ENCODE results near the gene ARID1B. TPM values are rescaled to one million over a fixed set of nuclear protein-coding genes. Genes with fewer than 3 reads are reported as not detected.
A peak's percentile ranks its signal among the peaks of the same experiment; 100 is the strongest.

Gene ARID1B
- total and polyA plus RNA-seq, 9 donors, result 44.2 to 72.5 (median 63.5) TPM

GRCh38 chr6:157054531-157054979 lies 277.4 kb downstream of the ARID1B start:
- Histone ChIP-seq H3K27ac (ENCODE audit: low read length) (no peak overlapping the region), H3K27me3 (ENCODE audit: control insufficient read depth, insufficient read depth, low read length) (no peaks in the 10 kb centered on the region), H3K9me3 (replicated peaks; ENCODE audit: control insufficient read depth, low read depth, low read length) (peaks cover 6% of the 10 kb centered on the region), H3K4me1 (ENCODE audit: control insufficient read depth, insufficient read depth, low read length) (peaks cover 5% of the 10 kb centered on the region), H3K4me3 (ENCODE audit: low read length) (no peak overlapping the region), H3K36me3 (ENCODE audit: control insufficient read depth, insufficient read depth, low read length) (no peaks in the 10 kb centered on the region)
- DNase-seq, result no peak
- WGBS (ENCODE audit: insufficient coverage), result no CpG with 5 or more reads among the region's 4 CpGs

DNA sequence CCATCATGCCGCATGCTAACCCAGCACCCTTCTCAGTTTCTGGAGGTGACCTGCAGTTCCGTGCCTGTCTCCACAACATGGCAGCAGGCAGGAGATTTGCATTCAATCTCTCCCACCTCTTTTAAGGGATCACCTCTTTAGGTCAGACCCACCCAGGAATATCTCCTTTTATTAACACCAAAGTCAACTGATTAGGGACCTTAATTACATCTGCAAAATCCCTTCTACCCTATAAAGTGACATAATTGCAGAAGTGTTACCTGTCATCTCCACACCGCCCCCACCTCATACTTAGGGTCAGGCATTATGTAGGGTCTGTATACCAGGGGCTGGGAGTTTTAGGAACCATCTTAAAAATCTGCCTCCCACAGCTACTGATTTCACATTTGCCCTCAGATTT lies 278.7 kb downstream of the ARID1B start:
- no peaks in the 10 kb centered on the region for H3K36me3 ChIP-seq (ENCODE audit: control insufficient read depth, insufficient read depth, low read length)
- H3K27ac ChIP-seq (ENCODE audit: low read length), result no peak overlapping the region
- no peak for DNase-seq
- H3K4me3 ChIP-seq (ENCODE audit: low read length), result no peak overlapping the region
- H3K4me1 ChIP-seq (ENCODE audit: control insufficient read depth, insufficient read depth, low read length), result peaks cover 4% of the 10 kb centered on the region
- peaks cover 6% of the 10 kb centered on the region for H3K9me3 ChIP-seq (replicated peaks; ENCODE audit: control insufficient read depth, low read depth, low read length)
- H3K27me3 ChIP-seq (ENCODE audit: control insufficient read depth, insufficient read depth, low read length), result no peaks in the 10 kb centered on the region
- 100% methylated on average over 1 of the region's 3 CpGs for WGBS (ENCODE audit: insufficient coverage)

GRCh38 chr6:157056275-157056674 lies 279.1 kb downstream of the ARID1B start:
- Histone ChIP-seq H3K4me1 (ENCODE audit: control insufficient read depth, insufficient read depth, low read length) (peaks cover 2% of the 10 kb centered on the region), H3K27ac (ENCODE audit: low read length) (no peak overlapping the region), H3K9me3 (replicated peaks; ENCODE audit: control insufficient read depth, low read depth, low read length) (peaks cover 6% of the 10 kb centered on the region), H3K4me3 (ENCODE audit: low read length) (no peak overlapping the region), H3K27me3 (ENCODE audit: control insufficient read depth, insufficient read depth, low read length) (no peaks in the 10 kb centered on the region), H3K36me3 (ENCODE audit: control insufficient read depth, insufficient read depth, low read length) (no peaks in the 10 kb centered on the region)
- no CpG with 5 or more reads among the region's 1 CpG for WGBS (ENCODE audit: insufficient coverage)
- peak; percentile 33 for DNase-seq

- peaks cover 6% of the 10 kb centered on the region for H3K9me3 ChIP-seq (replicated peaks; ENCODE audit: control insufficient read depth, low read depth, low read length)
- WGBS (ENCODE audit: insufficient coverage), result 93% methylated on average over 9 of the region's 9 CpGs
- H3K4me1 ChIP-seq (ENCODE audit: control insufficient read depth, insufficient read depth, low read length), result peaks cover 2% of the 10 kb centered on the region
- H3K36me3 ChIP-seq (ENCODE audit: control insufficient read depth, insufficient read depth, low read length), result no peaks in the 10 kb centered on the region
- no peak for DNase-seq
- no peak overlapping the region for H3K27ac ChIP-seq (ENCODE audit: low read length)
- no peaks in the 10 kb centered on the region for H3K27me3 ChIP-seq (ENCODE audit: control insufficient read depth, insufficient read depth, low read length)
- H3K4me3 ChIP-seq (ENCODE audit: low read length), result no peak overlapping the region
Measured at GRCh38 chr6:157058574-157058973, 281.4 kb downstream of the ARID1B start.

DNA sequence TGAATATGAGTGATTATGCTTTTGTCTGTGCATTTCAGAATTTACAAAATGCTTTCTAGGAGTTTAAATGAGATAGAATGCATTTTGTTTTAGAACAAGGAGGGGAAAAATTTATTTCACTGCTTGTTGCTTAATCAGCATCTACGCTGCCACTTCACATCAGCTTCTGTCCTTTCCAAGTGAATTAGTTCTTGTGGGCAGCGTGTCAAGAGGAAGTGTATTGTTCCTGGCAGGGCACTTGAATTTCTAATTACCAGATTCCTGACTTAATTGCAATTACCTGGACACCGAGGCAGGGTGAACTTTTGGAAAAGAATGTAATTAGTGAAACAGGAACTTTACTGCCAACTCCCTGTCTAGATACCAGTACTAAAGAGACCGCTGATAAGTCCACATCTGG lies 282.6 kb downstream of the ARID1B start:
- peak; percentile 39 for DNase-seq
- Histone ChIP-seq H3K4me1 (ENCODE audit: control insufficient read depth, insufficient read depth, low read length) (peaks cover 2% of the 10 kb centered on the region), H3K9me3 (replicated peaks; ENCODE audit: control insufficient read depth, low read depth, low read length) (peaks cover 6% of the 10 kb centered on the region), H3K27me3 (ENCODE audit: control insufficient read depth, insufficient read depth, low read length) (no peaks in the 10 kb centered on the region), H3K27ac (ENCODE audit: low read length) (no peak overlapping the region), H3K4me3 (ENCODE audit: low read length) (no peak overlapping the region), H3K36me3 (ENCODE audit: control insufficient read depth, insufficient read depth, low read length) (no peaks in the 10 kb centered on the region)
- no CpG with 5 or more reads among the region's 4 CpGs for WGBS (ENCODE audit: insufficient coverage)

DNA sequence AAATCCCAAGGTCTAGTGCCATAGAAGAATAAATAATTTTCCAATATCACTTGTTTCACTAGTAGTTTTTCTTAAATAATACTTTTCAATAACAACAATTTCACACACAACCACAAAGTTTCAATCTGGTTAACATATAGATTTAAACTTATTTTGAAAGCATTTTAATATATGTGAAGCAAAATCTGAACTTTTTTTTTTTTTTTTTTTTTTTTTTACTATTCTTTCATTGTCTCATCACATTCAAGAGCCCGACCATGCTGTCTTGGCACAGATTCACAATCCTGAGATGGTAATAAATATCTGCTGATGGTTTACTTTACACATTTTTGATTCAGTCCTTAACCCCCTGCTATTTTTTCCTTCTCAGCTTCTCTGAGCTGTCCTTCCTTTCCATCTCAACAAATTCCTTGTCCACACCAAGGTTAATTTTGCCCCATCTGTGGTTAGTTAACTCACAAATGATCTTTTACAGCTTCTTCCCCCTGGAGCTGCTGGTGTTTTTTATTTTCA lies 283.3 kb downstream of the ARID1B start:
- Histone ChIP-seq H3K4me3 (ENCODE audit: low read length) (no peak overlapping the region), H3K27me3 (ENCODE audit: control insufficient read depth, insufficient read depth, low read length) (no peaks in the 10 kb centered on the region), H3K27ac (ENCODE audit: low read length) (no peak overlapping the region), H3K9me3 (replicated peaks; ENCODE audit: control insufficient read depth, low read depth, low read length) (peaks cover 5% of the 10 kb centered on the region), H3K4me1 (ENCODE audit: control insufficient read depth, insufficient read depth, low read length) (peaks cover 2% of the 10 kb centered on the region), H3K36me3 (ENCODE audit: control insufficient read depth, insufficient read depth, low read length) (no peaks in the 10 kb centered on the region)
- no peak for DNase-seq
- WGBS (ENCODE audit: insufficient coverage), result no CpG with 5 or more reads among the region's 1 CpG

GRCh38 chr6:157061770-157062594 lies 284.8 kb downstream of the ARID1B start:
- no peak overlapping the region for H3K4me3 ChIP-seq (ENCODE audit: low read length)
- H3K27ac ChIP-seq (ENCODE audit: low read length), result no peak overlapping the region
- DNase-seq, result no peak
- 100% methylated on average over 1 of the region's 9 CpGs for WGBS (ENCODE audit: insufficient coverage)
- H3K27me3 ChIP-seq (ENCODE audit: control insufficient read depth, insufficient read depth, low read length), result no peaks in the 10 kb centered on the region
- H3K36me3 ChIP-seq (ENCODE audit: control insufficient read depth, insufficient read depth, low read length), result no peaks in the 10 kb centered on the region
- H3K4me1 ChIP-seq (ENCODE audit: control insufficient read depth, insufficient read depth, low read length), result peaks cover 2% of the 10 kb centered on the region
- no peaks in the 10 kb centered on the region for H3K9me3 ChIP-seq (replicated peaks; ENCODE audit: control insufficient read depth, low read depth, low read length)

DNA sequence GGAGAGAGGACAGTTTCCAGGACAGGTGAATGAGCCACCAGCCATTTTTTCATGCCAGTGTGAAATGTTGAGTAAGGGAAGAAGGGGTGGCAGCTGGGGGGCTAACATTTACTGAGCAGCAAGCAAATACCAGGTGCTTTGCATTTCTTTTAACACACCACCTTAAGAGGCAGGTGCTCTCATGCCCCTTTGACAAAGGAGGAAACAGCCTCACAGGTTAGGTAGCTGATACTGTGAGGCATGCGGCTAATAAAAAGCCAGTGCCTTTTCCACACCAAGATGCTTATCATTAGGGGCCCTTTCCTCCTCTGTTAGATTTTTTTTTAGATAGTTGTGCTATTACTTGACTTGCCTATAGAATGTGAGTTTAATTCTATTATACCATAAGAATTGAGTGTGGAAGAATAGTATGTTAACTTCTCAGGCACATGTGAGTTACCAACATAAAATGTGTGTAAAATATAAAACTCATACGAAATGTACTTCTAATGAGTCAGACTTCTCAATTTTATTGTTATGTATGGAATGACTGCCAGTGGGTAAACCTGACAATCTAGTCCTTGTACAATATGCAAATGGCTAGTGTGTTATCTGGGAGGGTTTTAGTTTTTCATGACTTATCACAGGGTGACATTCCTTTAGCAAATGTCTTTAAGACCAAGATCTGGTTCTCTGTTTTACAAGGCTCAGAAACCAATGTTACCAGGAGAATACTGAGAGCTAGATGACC lies 286.2 kb downstream of the ARID1B start:
- Histone ChIP-seq H3K27ac (ENCODE audit: low read length) (no peak overlapping the region), H3K4me3 (ENCODE audit: low read length) (no peak overlapping the region), H3K36me3 (ENCODE audit: control insufficient read depth, insufficient read depth, low read length) (no peaks in the 10 kb centered on the region), H3K4me1 (ENCODE audit: control insufficient read depth, insufficient read depth, low read length) (peaks cover 3% of the 10 kb centered on the region), H3K9me3 (replicated peaks; ENCODE audit: control insufficient read depth, low read depth, low read length) (no peaks in the 10 kb centered on the region), H3K27me3 (ENCODE audit: control insufficient read depth, insufficient read depth, low read length) (no peaks in the 10 kb centered on the region)
- no CpG with 5 or more reads among the region's 2 CpGs for WGBS (ENCODE audit: insufficient coverage)
- no peak for DNase-seq

DNA sequence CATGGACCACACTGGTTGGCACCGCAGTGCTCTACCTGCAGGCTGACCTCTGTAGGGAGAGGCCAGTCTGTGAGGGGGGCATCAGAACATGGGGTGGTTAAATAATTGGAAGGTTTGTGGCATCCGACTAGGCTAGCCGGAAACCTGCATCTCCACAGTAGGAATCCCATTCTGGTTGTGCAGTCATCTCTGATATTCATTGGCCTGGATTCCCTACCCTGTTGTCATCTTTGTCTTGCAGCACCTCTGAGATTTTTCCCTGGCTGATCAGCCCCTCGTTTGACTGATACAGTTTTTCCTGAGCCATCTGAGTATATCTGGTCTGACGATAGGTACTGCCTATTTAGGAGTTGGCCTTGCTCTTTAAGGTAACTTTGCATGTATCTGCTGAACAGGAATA lies 286.7 kb downstream of the ARID1B start:
- WGBS (ENCODE audit: insufficient coverage), result 87% methylated on average over 3 of the region's 5 CpGs
- Histone ChIP-seq H3K9me3 (replicated peaks; ENCODE audit: control insufficient read depth, low read depth, low read length) (no peaks in the 10 kb centered on the region), H3K4me1 (ENCODE audit: control insufficient read depth, insufficient read depth, low read length) (peaks cover 3% of the 10 kb centered on the region), H3K4me3 (ENCODE audit: low read length) (no peak overlapping the region), H3K27ac (ENCODE audit: low read length) (no peak overlapping the region), H3K27me3 (ENCODE audit: control insufficient read depth, insufficient read depth, low read length) (no peaks in the 10 kb centered on the region), H3K36me3 (ENCODE audit: control insufficient read depth, insufficient read depth, low read length) (no peaks in the 10 kb centered on the region)
- DNase-seq, result no peak

GRCh38 chr6:157064502-157064901 lies 287.3 kb downstream of the ARID1B start:
- 92% methylated on average over 6 of the region's 8 CpGs for WGBS (ENCODE audit: insufficient coverage)
- Histone ChIP-seq H3K4me1 (ENCODE audit: control insufficient read depth, insufficient read depth, low read length) (peaks cover 2% of the 10 kb centered on the region), H3K27ac (ENCODE audit: low read length) (no peak overlapping the region), H3K4me3 (ENCODE audit: low read length) (no peak overlapping the region), H3K36me3 (ENCODE audit: control insufficient read depth, insufficient read depth, low read length) (no peaks in the 10 kb centered on the region), H3K9me3 (replicated peaks; ENCODE audit: control insufficient read depth, low read depth, low read length) (no peaks in the 10 kb centered on the region), H3K27me3 (ENCODE audit: control insufficient read depth, insufficient read depth, low read length) (no peaks in the 10 kb centered on the region)
- no peak for DNase-seq
